AG10803 (cell line): ENCODE measurements around the gene NKIRAS1.
"Not testable (repeated sequence)": the region's sequence is repeated elsewhere in the genome, so short reads cannot be mapped to it uniquely, and the experiment has no call there.

Experiments used
- DNase-seq: peaks from one replicate; pipeline ENCODE4 v3.0.0; 2010; ENCODE audit warnings: low read depth
- H3K4me3 ChIP-seq: 2 replicates; pipeline ENCODE4 v1.5.1; 2011; ENCODE audit warnings: mild to moderate bottlenecking, low read length, control low read depth
- CTCF ChIP-seq: conservative IDR thresholded peaks from 2 replicates; pipeline ENCODE4 v1.5.1; 2011; ENCODE audit warnings: mild to moderate bottlenecking, low read length, control low read depth, inconsistent platforms

NKIRAS1 gene

GRCh38 chr3:23928524-23928923 lies 11.7 kb upstream of the NKIRAS1 start:
- no peak for TF ChIP-seq CTCF
- no peak for DNase-seq
- H3K4me3 ChIP-seq = no peak overlapping the region

DNA sequence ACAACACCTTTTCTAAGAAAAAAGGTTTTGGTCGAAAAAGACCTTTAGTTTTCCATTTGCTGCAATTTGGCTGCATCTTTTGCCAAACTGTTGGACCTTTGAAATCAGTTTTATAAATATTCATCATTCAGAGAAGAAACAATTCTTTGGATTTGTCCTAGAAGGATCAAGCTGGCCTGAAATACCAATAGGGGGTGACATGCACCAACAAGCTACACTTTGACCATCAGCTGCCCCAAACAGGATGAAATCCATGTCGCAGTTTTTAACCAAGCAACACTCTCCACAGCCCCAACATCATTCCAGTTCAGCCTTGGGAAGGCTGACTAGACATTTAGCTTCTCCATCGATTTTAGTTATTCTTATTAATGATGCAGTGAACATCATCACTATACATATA lies 9.9 kb upstream of the NKIRAS1 start:
- H3K4me3 ChIP-seq = no peak overlapping the region
- peak; percentile 27 for TF ChIP-seq CTCF
- no peak for DNase-seq

GRCh38 chr3:23926246-23926645 lies 9.5 kb upstream of the NKIRAS1 start:
- no peak for TF ChIP-seq CTCF
- H3K4me3 ChIP-seq = no peak overlapping the region
- no peak for DNase-seq

DNA sequence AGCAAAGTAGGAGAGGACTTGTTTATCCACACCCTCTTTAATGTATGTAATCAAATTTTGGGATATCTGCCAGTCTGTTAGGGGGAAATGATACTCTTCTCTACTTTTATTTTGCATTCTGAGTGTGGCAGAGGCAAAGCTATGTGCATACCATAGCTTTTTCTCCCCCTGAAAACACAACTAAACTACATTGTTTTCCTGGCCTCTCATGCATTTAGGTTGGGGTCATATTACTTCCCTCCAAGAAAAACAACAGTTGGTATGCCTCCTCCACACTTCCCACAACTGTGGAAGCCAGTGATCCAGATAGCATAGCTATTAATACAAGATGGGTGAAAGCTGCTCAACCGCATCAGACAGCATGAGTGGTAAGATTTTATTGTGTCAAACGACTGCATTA lies 7.0 kb upstream of the NKIRAS1 start:
- DNase-seq = peak; percentile 36
- H3K4me3 ChIP-seq = no peak overlapping the region
- no peak for TF ChIP-seq CTCF

- DNase-seq = no peak
- no peak overlapping the region for H3K4me3 ChIP-seq
- no peak for TF ChIP-seq CTCF
These were observed 4.3 kb upstream of the NKIRAS1 start for GRCh38 chr3:23921052-23921511.

DNA sequence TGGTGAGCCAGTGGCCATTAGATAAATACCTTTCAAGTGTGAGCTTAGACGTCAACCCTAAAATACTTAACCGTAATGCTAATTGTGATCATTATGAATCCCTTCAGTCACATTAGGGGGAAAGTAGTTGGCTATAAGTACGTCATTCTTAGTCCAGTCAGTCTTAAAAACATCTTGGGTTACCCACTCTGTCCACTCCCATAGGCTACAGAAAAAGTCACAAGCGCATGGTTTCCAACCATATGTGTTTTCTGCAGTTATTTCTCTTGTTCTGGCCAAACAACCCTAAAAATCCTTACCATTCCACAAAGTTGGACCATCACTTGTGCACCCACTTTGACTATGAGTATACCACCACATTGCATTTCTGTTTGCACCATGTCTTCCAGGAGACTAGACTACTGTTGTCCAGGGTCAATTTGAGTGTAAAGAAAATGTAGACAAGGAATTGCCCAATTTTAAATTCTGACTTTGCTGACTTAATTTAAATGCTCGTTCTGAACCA lies 3.4 kb upstream of the NKIRAS1 start:
- no peak overlapping the region for H3K4me3 ChIP-seq
- no peak for DNase-seq
- TF ChIP-seq CTCF = no peak

DNA sequence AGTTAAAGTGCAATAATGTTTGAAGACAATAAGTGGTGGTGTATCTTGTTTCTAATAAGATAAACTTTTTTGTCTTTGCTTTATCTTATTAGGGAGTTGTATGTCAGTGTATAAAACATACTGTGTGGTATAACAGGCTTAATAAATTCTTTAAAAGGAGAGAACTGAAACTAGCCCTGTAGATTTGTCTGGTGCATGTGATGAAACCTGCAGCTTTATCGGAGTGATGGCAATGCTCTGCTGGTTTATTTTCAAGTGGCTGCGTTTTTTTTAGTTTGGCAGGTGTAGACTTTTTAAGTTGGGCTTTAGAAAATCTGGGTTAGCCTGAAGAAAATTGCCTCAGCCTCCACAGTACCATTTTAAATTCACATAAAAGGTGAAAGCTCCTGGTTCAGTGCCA lies 2.8 kb upstream of the NKIRAS1 start:
- no peak for TF ChIP-seq CTCF
- no peak overlapping the region for H3K4me3 ChIP-seq
- DNase-seq = no peak

DNA sequence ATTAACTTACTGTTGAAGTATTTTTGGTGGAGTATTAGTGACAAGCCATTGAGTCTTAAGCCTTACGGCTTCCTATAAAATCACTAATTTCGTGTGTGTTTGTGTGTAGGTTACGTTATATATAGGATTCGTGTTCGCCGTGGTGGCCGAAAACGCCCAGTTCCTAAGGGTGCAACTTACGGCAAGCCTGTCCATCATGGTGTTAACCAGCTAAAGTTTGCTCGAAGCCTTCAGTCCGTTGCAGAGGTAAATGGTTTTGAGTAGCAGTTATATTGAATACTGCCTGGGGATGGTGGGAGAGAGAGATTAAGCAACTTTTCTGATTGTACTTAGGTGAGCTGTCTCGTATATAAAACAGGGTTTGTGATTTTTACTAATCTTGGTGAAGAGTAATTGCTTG lies 1.5 kb upstream of the NKIRAS1 start:
- peak overlapping the region; percentile 99 for H3K4me3 ChIP-seq
- not testable (repeated sequence) for DNase-seq

- peak overlapping the region; percentile 99 for H3K4me3 ChIP-seq
- DNase-seq = peak; percentile 37
These were observed 1.0 kb upstream of the NKIRAS1 start for GRCh38 chr3:23917679-23918303.
